Fibroblast of pulmonary artery (primary cell): ENCODE data around the gene TMEM114.

Experiments used
- DNase-seq: peaks from one replicate; pipeline ENCODE4 v3.0.0-alpha.2; 2010; ENCODE audit warnings: low read depth
- H3K4me3 ChIP-seq: replicated peaks from 2 replicates; pipeline ENCODE4 v1.5.1; 2011; ENCODE audit warnings: low read depth, mild to moderate bottlenecking, control low read depth, low read length, moderate library complexity
- CTCF ChIP-seq: IDR thresholded peaks from 2 replicates; pipeline ENCODE4 v1.5.1; 2011; ENCODE audit warnings: mild to moderate bottlenecking, control low read depth, low read length, inconsistent platforms; ENCODE audit errors: missing control alignments

Gene TMEM114

GRCh38 chr16:8621572-8622314, 31.4 kb upstream of the TMEM114 start, which contains the start of gene METTL22:
Gene METTL22, plus strand, starts transcription at chr16:8621698. Its CDS starts 3,968 bp downstream, at chr16:8625666.
- peak within 1 kb of the TSS; percentile 87 for H3K4me3 ChIP-seq
- no peak for TF ChIP-seq CTCF
- peak; percentile 87 for DNase-seq

GRCh38 chr16:8621222-8621571, 30.9 kb upstream of the TMEM114 start:
- TF ChIP-seq CTCF, result no peak
- peak overlapping the region; percentile 87 for H3K4me3 ChIP-seq
- peak; percentile 4 for DNase-seq

- no peak overlapping the region for H3K4me3 ChIP-seq
- no peak for TF ChIP-seq CTCF
- DNase-seq, result no peak
Observed at GRCh38 chr16:8620535-8620934, 30.2 kb upstream of the TMEM114 start.

GRCh38 chr16:8619671-8620370, 29.5 kb upstream of the TMEM114 start:
- TF ChIP-seq CTCF, result no peak
- no peak for DNase-seq
- no peak overlapping the region for H3K4me3 ChIP-seq

- no peak for DNase-seq
- no peak for TF ChIP-seq CTCF
Observed at GRCh38 chr16:8614435-8615029, 24.2 kb upstream of the TMEM114 start.

GRCh38 chr16:8611886-8612600, 21.7 kb upstream of the TMEM114 start:
- H3K4me3 ChIP-seq, result no peak overlapping the region
- peak; percentile 25 for DNase-seq
- no peak for TF ChIP-seq CTCF

More at GRCh38 chr16:8614435-8615029, 24.2 kb upstream of the TMEM114 start:
- H3K4me3 ChIP-seq, result no peak overlapping the region
